Activated naive CD4-positive, alpha-beta T cell treated with Interleukin-2 at 50 U/mL for 16 hours (primary cell): Measurements from ENCODE around the gene NTRK3.
"Not testable (repeated sequence)": the region's sequence is repeated elsewhere in the genome, so short reads cannot be mapped to it uniquely, and the experiment has no call there.

Source experiments
- DNase-seq: peaks from one replicate; pipeline ENCODE4 v3.0.0-alpha.2; 2020

Gene NTRK3

DNA sequence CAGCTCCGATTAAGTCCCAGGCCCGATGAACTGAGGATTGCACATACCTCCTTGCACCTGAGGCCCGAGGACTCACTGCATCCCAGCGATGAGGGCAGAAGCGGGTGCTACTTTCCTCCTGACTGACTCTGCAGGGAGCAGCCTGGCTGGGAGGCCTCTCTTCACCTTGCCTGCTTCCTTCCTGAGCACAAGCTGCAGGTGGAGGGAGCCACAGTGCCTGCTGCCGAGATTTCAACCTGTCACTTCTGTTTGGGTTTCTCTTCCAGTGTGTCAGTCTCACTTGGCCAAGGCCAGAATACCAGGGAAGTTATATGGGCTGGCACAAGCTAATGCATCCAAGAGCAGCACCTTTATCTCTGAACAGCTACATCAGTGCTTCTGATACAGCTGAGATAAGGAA is 185.4 kb downstream of the NTRK3 start:
- DNase-seq = no peak

DNA sequence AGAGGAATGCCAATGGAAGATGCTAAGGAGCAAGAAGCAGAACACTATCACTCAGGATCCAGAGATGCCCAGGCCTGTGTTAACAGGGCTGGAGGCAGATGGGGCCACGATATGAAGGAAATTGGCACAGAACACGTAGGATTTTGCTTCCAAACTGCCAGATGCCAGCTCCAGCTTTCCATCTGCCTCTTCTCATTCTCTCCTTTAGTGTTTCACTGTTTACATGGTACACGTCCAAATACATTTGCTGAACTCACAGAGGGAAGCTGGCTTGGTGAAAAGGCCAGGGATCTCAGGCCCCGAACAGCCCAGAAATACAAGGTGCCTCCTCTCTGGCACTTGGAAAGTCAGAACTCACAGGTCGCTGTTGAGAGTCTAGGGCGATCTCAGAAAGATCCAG is 187.0 kb downstream of the NTRK3 start:
- no peak for DNase-seq

DNA sequence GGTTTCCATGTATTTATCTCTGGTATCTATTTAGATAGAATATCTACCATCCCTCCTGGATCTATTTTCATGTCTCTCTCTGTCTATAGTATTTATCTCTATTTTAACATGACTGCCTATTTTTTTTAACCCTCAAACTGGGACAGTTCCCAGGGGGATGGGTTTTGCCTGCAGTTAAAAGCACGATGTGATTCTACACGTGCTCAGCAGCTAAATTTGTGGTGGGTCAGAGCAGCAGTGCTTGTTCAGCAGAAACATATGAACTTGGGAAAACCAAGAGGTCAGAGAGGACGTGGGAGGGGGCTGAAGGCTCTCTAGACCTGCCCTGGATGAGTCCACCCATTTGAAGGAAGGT is 189.2 kb downstream of the NTRK3 start:
- DNase-seq = no peak

DNA sequence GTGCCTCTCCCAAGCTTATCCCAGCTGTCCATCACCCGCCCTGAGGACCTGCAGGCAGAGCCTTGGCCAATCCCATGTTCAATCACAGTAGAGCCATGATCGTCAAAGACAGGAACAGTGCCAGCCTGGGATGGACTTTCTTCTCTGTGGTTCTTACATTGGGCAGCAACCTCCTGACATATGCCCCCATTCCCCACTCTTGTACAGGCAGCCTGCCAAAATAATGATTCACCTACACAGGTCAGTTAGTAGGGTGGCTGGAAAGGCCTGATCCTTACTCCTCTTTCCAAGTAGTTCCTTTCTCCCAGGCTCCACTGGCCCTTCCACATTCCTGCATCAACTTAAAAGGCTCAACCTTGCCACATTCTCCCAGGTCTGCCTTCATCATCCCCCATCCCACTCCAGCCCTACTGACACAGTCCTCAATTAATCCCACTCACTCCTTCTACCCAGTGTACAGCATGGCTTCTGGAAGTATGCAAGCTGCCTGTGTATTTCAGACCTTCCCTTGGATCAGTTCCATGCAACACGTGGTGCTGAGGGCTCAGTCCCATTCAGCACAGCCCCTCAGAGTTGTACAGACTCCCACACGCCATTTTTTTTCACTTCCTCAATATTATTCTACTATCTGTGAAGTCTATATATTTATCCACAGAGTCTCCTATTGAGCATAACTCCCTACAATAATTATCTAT is 189.8 kb downstream of the NTRK3 start:
- no peak for DNase-seq

DNA sequence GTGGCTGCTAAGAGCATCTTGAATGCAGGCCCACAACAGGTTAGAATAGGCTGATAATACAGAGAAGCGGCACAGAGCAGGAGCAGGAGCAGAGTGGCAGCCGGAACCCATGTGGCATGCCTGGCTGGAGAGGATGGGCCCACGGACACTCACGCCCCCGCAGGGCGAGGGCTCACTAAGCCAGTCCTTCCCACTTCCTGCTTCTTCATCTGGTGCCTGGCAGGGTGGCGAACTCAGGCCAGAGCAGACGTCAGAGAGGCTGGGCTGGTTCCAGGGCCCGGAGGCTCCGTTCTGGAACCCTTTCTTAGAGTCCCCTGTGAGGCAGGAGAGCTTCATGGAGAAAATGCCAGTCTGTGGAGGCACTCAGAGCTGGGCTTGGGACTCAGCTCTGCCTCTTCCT is 195.1 kb downstream of the NTRK3 start:
- no peak for DNase-seq

DNA sequence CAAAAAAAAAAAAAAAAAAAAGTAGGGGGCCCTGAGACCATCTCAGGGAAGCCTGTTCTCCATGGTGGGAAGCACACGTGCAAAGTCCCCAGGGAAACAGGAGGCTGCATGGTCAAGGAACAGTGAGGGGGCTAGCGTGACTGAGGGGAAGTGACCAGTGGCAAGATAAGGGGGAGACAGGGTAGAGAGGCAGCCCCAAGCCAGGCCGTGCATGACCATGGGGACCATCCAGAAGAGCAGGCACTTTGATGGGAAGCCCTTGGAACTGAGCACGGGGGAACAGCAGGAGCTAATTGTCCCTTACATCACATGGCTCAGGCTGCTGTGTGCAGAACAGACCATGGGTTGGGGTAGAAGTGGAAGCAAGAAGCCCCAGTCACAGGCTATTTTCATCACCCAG is 196.2 kb downstream of the NTRK3 start:
- no peak for DNase-seq

DNA sequence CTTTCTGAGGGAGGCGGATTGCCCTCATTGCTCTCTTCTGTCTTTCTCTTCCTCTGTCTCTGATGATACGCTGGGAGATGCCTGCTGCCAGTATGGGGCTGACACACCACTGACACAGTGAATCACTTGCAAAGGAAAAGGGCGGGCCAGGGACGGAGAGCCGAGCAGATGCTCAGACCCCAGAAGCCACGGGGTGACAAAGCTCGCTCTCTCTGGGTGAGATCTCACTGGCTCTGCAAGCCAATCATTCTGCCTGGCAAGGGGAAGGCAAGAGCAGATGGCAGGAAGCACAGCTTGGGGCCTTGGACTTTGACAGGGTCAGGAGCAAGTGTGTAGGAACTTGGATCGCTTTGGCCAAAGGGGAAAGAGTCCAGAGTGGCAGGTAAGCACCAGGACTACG is 198.7 kb downstream of the NTRK3 start:
- DNase-seq = no peak

DNA sequence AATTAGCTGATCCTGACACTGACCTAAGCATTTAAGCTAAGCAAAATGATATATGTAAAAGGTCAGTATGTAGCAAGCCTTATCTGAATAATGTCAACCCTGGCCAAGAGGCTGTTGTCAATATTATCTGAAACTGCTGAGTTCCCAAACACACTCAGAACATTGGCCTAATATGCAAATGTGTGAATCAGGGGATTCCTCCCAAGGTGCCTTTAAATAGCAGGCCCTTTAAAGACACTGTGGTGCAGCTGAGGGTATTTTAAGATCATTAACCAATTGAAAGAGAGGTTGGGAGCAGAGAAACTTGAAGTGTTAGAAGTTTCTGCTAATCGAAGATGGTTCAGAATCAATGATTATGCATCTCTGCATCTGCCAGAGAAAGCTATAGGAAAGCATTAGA is 207.0 kb downstream of the NTRK3 start:
- DNase-seq = no peak

DNA sequence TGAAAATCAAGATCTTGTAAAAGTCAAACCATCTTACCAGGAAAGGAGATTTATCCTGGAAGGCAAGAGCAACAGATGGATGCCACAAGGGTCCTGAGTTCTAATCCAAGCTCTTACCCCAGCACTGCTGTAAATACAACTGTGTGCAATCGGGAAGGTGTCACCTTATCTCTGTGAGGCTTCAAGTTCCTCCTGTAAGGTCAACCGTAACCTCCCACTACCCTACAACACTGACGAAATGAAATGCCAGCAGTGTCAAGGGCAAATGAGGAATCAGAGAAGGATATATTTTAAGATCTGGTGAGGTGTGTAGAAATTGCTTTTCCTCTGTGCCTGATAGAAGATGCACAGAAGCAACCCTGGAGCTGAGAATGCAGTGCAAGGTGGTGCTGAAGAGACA is 207.8 kb downstream of the NTRK3 start:
- DNase-seq = no peak

DNA sequence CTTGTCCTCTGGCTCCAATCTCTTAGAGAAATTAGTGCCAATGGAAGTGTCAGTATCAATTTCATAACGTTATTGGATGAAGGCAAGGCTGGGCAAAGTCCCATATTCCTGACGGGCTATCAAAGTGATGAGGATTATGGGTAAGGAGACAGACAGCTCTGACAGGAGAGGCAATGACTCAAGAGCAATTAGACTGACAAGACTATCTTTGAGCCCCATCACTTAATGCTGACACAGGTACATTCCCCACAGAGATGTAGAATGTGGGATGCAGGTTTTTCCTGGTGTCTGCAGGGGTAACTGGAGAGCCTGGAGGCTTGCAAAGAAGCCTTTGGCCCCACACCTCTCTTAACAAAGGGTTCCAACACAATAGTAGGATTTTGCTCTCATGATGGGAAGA is 208.3 kb downstream of the NTRK3 start:
- no peak for DNase-seq

DNA sequence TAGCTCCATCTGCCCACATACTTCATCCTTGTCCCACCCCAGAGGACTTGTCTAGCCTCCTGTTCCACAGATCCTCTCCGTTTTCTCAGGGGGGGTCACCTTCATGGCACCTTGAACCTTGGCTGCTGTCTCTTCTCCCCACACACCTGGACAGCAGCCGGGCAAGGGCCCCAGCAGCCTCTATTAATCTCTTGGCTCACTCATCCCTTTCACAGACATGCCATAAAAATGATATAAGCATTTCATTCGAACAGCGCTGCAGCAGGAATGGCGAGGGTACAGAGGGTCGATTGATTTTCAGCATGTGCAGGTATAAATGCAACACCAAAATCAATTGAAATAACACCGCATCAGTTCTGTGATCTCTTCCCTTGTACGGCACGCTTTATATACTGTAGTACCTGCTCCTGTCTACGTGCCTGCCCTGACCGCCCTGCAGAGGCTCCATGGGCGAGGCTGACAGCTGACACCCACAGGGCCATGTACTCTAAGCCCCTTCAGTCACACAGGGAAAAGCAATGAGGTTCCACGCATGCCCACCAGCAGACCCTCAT is 209.9 kb downstream of the NTRK3 start:
- no peak for DNase-seq

DNA sequence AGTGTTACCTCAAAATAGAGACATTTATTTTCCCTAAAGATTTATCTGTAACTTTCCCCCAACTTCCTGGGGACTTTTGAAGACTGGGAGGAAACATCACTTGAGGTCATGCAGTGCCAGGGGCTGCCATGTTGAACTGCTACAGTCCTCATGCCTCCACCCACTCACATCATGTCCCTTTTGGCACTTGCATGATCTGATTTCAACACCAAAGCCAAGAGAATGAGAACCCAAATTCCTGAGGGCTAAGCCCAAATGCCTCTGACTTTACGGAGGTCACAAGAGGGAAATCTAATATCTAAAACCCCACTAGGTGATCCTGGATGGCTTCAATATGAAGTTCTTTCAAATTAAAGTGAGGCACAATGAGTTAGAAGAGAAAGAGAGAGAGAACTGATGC is 213.1 kb downstream of the NTRK3 start:
- no peak for DNase-seq

DNA sequence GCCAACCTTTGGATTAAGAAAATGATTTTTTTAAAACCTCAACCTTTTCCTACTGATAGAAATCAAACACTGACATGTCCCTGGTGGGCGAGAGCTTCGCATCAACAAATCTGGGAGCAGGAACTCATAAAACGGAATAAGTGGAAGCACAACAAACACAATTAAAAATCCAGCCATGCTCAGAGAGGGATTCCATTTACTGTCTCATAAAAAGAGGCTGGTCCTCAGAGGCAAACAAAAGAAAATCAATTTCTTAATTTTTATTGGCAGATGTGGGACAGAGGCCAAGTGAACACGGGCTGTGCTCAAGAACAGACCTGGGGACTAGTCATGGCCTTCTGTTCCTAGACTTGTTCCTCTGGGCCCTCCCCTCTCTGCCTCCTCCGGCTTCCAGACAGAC is 214.5 kb downstream of the NTRK3 start:
- DNase-seq = no peak

DNA sequence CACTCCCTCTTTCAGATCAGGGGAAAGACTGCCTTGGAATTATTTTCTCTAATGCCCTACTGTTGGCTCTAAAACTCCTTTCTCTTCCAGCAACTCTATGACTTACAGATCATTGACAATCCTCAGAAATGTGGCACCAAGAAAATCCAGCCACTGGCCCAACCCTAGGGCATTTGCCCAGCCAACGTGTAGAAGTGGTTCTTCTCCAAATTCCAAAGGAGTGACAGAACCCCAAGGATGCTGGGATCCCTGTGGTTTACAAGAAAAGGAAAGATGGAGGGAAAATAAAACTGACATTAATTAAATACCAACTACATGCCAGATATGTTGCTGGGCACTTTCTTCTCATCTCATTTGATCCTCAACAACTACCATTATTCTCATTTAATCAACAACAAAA is 216.0 kb downstream of the NTRK3 start:
- no peak for DNase-seq

DNA sequence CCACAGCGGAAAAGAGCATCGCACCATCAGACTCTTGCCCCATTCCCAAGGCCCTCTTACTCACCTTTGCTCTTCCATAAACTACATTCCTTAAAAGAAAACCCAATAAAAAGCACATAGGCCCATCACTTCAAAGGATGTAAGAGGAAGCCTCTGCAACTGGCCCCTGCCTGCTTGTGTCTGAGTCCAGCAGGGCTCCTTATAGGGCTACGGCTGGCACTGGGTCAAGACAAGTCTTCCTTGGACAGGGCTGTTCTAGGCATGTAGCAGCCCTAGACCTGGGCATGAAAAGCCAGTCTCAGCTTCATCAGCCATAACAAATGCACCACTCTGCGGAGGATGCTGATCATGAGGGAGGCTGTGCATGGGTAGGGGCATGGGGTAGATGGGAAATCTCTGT is 218.3 kb downstream of the NTRK3 start:
- no peak for DNase-seq

DNA sequence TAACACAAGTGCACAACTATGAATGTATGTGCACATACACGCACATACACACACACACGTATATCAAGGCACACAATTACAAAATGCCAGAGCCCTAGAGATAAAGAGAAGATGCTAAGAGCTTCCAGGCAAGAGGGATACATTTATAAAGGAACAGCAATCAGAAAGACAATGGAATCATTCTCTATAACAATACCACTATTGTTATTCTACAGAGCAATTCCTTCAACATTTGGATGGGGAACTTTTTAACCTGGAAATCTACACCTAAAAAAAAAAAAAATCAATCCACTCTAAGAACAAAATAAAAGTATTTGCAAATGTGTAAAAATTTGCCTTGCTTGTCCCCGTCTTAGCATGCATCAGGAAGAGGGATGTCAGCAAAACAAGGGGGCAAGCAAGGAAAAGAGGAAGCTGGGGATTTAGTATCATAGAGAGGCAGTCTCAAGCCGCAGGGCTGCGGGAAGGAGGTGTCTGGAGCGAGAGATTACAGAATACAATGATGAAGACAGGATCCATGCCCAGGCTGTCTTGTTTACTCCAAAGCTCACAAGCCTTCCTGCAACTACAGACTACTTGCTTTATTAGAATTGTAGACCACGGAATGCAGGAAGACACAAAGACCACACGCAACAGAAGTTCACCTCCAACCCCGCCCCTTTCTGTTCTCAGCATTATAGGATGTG is 220.2 kb downstream of the NTRK3 start:
- DNase-seq = no peak

DNA sequence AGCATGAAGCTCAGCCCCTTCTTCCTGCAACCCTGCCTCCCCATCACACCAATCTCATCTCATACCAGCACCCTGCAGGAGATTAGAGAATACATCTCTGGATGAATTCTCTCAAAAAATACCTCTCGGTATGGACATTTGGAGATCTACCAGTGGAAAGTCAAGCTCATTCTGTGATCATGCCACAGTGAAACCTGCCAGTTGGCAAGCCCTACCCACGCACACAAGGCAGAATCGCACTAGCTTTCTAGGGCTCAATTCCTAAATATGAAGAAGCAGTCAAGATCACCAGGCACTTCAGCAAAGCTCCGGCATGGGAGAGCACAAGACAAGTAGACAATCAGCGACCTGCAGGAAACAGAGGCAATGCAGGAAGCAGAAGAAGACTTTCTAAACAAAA is 221.2 kb downstream of the NTRK3 start:
- DNase-seq = no peak

DNA sequence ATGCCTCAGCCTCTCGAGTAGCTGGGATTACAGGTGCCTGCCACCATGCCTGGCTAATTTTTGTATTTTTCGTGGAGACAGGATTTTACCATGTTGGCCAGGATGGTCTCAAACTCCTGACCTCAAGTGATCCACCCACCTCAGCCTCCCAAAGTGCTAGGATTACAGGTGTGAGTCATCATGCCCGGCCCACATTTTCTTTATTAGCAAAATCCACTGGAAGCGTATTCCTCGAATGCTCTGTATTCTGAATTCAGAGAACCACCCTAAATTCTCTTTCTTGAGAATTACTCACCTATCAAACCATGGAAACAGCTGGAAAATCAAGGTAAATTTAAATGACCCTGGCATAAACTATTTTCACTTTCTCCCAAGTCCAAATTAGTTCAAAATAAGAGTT is 223.1 kb downstream of the NTRK3 start:
- not testable (repeated sequence) for DNase-seq

DNA sequence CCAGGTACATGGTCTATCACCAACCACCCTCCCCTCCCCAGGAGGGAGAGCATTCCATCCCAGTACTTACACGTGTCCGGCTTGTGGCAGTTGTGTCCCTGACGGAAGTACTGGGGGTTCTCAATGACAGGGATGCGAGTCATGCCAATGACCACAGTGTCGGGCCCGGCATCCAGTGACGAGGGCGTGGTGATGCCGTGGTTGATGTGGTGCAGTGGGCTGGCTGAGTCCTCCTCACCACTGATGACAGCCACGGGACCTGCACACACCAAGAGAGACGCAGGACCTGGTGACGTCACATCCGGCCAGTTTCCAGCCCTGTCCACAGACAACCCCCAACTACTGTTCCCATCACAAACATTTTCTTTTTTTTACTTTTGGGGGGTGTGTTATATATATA is 223.8 kb downstream of the NTRK3 start:
- DNase-seq = no peak

DNA sequence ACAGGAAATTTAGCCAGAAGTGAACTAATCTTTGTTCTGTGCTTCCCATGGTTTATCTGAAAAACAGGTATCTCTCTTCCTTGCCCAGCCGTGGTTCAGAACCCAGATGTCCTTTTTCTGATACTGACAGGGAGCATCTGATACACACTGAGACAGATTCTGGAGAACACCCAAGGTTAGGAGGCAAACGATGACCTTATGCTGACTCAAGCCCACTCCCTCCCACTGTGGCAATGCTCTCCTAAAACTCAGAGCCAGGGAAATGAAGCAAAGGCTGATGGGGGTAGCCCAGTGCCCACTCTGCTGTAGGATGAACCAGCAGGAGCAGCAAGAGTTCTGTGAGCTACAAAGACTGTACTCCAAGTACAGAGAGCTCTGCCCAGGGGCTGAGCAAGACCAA is 225.1 kb downstream of the NTRK3 start:
- DNase-seq = no peak

DNA sequence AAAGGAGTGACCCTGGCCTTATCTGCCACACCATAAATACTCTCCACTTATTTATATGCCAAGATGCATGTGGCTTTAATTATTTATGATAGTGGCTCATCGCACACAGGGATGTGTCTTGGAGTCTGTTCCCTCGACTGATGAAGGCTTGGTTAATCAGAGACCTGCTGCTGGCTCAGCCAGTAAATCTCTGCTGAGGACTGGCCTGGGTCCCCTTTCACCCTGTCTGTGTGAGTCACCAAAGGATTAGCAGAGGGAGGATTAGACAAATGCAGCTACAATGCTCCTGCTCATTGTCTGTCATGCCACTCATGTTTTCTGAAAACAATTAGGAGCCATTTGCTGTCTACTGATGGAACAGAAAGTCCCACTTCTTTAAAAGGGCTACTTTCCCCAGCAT is 226.8 kb downstream of the NTRK3 start:
- DNase-seq = no peak

DNA sequence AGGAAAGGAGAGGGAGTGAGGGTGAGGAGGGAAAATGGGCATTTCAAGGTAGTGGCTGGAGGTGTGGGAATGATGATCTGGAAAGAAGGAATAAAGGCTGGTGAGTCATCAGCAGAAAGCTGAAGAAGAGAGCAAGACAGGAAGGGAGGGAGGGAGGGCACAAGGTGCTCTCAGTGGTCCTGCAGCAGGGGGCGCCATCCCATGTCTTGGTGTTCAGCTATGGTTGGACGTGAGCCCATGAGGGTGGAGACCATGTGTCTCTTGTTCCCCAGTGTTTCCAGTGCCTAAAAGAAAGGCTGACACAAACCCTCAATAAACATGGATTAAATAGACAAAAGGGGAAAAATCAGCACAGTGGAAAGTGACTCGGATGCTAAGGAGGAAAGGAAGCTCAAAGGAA is 228.5 kb downstream of the NTRK3 start:
- DNase-seq = no peak

DNA sequence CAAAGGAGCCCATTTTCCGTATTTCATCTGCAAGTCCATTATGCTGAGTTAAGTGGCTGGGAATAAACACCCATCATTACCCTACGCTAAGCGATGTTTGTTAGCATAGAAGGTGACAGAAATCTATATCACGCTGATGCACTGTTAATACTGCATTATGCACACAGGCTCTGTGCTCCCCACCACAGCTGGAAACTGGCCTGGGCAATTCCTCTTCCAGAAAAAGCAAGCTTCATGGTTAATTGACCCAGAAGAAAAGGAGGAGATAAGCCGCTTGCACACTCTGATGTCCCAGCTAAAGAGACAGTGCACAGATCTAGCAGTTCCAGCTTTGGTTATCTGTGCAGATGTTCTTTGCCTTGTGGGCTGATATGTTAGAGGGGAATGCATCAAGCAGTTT is 232.6 kb downstream of the NTRK3 start:
- no peak for DNase-seq

DNA sequence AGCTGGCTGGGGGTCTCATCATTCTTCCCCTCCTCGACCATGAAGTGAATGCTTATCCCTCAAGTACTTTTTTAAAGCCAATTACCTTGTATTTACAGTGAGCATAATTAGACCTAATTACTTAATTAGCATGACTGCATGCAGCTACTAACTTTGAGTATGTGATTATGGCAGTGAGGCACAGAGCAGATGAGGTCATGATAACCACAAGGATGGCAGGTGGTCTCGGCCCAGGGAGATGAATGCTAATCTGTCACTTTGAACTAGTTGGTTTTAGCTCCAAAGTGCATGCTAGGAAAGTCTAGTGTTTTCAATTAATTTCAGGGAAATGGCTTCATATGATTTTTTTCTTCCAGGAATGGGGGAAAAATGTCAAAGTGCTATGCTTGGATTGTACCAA is 233.8 kb downstream of the NTRK3 start:
- no peak for DNase-seq

DNA sequence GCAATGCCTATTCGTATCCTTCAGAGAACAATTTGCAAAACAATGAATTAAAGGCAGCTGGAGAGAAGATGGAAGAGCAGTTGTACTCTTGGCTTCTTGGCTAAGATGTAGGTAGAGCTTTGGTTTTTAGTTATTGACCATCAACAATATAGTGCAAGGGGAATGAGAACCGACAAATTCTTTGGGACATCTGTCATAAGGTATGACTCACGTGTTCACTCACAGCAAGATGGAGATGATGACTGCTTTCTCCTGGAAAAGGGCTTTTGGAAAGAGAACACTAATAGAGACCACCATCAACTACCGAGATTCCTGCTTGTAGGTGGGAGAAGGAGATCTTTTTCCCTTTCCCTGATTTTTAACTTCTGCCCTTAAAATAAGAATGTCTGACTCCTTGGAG is 234.9 kb downstream of the NTRK3 start:
- DNase-seq = no peak
